PFSK-1 (cell line): ENCODE results near the gene ARHGAP15.

Experiments
- FOXP2 ChIP-seq: optimal IDR thresholded peaks from 2 replicates; pipeline ENCODE3; 2011; ENCODE audit warnings: borderline replicate concordance, control low read depth, inconsistent platforms; ENCODE audit not compliant: insufficient read depth; ENCODE audit errors: extremely low read length, extremely low read depth
- POLR2AphosphoS5 ChIP-seq: IDR thresholded peaks from 2 replicates; pipeline ENCODE4 v1.6.1; 2012; ENCODE audit warnings: low read depth, mild to moderate bottlenecking, control low read depth, low read length, moderate library complexity
- SIN3A ChIP-seq: IDR thresholded peaks from 2 replicates; pipeline ENCODE4 v1.6.1; 2012; ENCODE audit warnings: mild to moderate bottlenecking, low read length, moderate library complexity, borderline replicate concordance; ENCODE audit not compliant: insufficient read depth
- TAF1 ChIP-seq: IDR thresholded peaks from 2 replicates; pipeline ENCODE4 v1.6.1; 2012; ENCODE audit warnings: low read length, control low read depth, borderline replicate concordance; ENCODE audit not compliant: insufficient read depth
- TF ChIP-seq, protein P1 (sequence below), 2 experiments: IDR thresholded peaks; 2 replicates each; pipeline versions ENCODE4 v1.6.1 to v1.8.0; 2011 to 2012; ENCODE audit warnings: low read depth in 2 of 2, low read length in 2 of 2, control low read depth in 1 of 2, inconsistent platforms in 1 of 2, mild to moderate bottlenecking in 1 of 2, moderate library complexity in 1 of 2; ENCODE audit not compliant: insufficient read depth in 1 of 2

GRCh38 chr2:143623909-143624260 is 494.7 kb downstream of the ARHGAP15 start:
- TF ChIP-seq TAF1, result no peak
- TF ChIP-seq SIN3A, result no peak
- TF ChIP-seq, protein P1, sequence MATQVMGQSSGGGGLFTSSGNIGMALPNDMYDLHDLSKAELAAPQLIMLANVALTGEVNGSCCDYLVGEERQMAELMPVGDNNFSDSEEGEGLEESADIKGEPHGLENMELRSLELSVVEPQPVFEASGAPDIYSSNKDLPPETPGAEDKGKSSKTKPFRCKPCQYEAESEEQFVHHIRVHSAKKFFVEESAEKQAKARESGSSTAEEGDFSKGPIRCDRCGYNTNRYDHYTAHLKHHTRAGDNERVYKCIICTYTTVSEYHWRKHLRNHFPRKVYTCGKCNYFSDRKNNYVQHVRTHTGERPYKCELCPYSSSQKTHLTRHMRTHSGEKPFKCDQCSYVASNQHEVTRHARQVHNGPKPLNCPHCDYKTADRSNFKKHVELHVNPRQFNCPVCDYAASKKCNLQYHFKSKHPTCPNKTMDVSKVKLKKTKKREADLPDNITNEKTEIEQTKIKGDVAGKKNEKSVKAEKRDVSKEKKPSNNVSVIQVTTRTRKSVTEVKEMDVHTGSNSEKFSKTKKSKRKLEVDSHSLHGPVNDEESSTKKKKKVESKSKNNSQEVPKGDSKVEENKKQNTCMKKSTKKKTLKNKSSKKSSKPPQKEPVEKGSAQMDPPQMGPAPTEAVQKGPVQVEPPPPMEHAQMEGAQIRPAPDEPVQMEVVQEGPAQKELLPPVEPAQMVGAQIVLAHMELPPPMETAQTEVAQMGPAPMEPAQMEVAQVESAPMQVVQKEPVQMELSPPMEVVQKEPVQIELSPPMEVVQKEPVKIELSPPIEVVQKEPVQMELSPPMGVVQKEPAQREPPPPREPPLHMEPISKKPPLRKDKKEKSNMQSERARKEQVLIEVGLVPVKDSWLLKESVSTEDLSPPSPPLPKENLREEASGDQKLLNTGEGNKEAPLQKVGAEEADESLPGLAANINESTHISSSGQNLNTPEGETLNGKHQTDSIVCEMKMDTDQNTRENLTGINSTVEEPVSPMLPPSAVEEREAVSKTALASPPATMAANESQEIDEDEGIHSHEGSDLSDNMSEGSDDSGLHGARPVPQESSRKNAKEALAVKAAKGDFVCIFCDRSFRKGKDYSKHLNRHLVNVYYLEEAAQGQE (IDR thresholded peaks at IDR 0.05; ENCODE audit: insufficient read depth in 1 of 2, low read depth in 2 of 2, low read length in 2 of 2), result no peak
- TF ChIP-seq POLR2AphosphoS5, result no peak
- TF ChIP-seq FOXP2, result no peak
